ENCODE results near the gene KL.

DNA sequence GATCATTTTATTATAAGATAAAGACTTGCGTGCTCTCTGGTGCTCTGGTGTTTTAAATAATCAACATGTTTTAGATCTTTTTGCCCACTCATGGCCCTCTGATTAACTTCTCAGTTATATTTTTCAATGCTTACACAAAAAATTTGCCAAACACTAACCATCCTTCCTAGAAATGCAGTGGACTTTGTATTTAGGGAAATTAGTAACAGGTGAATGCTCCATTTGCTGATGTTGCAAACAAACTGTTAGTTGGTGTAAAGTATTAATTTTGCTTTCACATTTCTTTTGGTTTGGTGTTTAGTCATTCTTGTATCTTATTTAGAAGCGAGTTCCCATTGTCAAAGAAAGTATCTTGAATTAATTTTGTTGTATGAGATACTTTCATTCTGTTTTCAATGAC, 2.7 kb downstream of the KL start:
- TF ChIP-seq, protein P1, sequence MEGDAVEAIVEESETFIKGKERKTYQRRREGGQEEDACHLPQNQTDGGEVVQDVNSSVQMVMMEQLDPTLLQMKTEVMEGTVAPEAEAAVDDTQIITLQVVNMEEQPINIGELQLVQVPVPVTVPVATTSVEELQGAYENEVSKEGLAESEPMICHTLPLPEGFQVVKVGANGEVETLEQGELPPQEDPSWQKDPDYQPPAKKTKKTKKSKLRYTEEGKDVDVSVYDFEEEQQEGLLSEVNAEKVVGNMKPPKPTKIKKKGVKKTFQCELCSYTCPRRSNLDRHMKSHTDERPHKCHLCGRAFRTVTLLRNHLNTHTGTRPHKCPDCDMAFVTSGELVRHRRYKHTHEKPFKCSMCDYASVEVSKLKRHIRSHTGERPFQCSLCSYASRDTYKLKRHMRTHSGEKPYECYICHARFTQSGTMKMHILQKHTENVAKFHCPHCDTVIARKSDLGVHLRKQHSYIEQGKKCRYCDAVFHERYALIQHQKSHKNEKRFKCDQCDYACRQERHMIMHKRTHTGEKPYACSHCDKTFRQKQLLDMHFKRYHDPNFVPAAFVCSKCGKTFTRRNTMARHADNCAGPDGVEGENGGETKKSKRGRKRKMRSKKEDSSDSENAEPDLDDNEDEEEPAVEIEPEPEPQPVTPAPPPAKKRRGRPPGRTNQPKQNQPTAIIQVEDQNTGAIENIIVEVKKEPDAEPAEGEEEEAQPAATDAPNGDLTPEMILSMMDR (IDR thresholded peaks at IDR 0.05), result no peak
- no peak for TF ChIP-seq POLR2A (IDR thresholded peaks at IDR 0.05)

Data from uterus (tissue), 2 donors.